ENCODE data around the gene NBPF11. TPM values are rescaled to one million over a fixed set of nuclear protein-coding genes. Genes with fewer than 3 reads are reported as not detected.
"Not testable (repeated sequence)": the region's sequence is repeated elsewhere in the genome, so short reads cannot be mapped to it uniquely, and the experiment has no call there.

Gene NBPF11
- total RNA-seq, 2 donors from 2014 or later = 5.2 to 8.2 TPM

DNA sequence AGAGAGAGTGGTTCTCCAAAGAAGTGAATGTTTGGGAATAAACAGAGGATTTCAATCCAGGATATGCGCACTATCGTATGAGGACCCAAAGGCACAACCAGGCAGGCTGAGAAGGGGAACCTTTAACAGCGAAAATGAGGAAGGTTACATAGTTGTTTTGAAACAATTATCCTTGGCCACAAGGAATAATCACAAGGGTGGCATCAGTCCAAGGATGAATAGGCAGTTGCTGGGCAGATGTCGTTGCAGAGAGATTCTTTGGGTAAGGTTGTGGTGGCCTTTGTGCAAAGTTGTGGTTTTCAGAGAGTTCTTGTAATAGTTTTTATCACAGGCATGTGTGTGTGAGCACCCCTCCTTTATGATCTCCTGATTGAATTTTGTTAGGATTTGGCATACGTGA, 94.7 kb downstream of the NBPF11 start:
- H3K9me3 ChIP-seq; H3K27ac ChIP-seq; intact Hi-C loops (cut with DNase I); H3K4me1 ChIP-seq; H3K4me3 ChIP-seq; H3K27me3 ChIP-seq; H3K36me3 ChIP-seq; DNase-seq; H3K9ac ChIP-seq (ENCODE audit: low read depth in 2 of 2, low read length in 2 of 2): not testable (repeated sequence)

Other genes starting within 250 kb of the NBPF11 start
- not detected for gene GJA8, start 249.5 kb downstream of the NBPF11 start, total RNA-seq
- 10 to 100 TPM; 10.4 to 14.3 TPM for gene GPR89B, start 223.9 kb downstream of the NBPF11 start, total RNA-seq

Data from colonic mucosa (tissue), 4 donors.